Activated CD4-positive, CD25-positive, alpha-beta regulatory T cell treated with anti-CD3 and anti-CD28 coated beads, Interleukin-2, amount 50 U/mL, for 24 hours (primary cell): ENCODE measurements around the gene MYH7.
A peak's percentile ranks its signal among the peaks of the same experiment; 100 is the strongest.

Experiments
- ATAC-seq, 2 donors: fragments of 150-1000 bp; cut with Tn5 transposase; one replicate each; pipeline ENCODE4 v1.10.0; 2021; ENCODE audit warnings: mild to moderate bottlenecking in 1 of 2, moderate library complexity in 1 of 2

MYH7 gene

DNA sequence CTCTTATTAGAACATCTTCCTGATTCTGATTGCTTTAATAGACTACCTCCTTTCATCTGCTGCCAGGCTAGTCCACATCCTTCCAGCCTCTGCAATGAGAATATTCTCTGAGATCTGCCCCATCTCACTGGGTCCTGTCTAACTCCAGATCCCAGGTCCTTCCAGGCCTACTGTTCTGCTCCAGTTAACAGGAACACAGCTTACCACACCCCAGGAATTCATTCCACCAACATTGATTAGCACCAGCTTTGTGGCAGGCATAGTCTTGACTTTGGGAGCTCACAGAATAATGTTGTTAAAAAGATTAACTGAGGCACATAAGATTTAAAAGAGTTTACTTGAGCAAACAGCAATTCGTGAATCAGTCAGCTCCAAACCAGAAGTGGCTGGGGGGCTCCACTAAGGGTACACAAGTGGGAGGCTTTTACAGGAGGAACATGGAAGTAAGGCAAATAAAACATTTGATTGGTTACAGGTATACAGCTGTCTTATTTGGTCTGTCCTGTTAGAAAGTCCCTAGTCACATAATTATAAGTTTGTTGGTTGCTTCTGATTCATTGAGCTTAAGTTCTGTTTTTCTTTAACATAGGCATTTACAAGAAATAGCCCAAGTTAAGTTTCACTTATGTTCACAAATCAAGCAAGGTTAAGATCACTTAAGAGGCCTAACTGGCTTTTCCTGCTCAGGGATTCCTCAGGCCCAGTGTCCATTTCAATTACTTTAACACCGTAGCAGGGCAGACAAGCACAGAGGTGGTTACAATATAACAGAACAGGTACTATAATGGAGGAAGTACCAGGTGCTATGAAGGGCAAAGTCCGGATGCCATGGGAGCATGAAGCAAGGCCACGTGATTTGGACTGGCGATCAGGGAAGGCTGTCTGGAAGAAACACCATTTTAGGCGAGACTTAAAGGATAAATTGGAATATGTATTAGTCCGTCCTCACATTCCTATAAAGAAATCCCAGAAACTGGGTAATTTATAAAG lies 12.2 kb upstream of the MYH7 start:
- ATAC-seq, result peak; percentile 60 to 78

DNA sequence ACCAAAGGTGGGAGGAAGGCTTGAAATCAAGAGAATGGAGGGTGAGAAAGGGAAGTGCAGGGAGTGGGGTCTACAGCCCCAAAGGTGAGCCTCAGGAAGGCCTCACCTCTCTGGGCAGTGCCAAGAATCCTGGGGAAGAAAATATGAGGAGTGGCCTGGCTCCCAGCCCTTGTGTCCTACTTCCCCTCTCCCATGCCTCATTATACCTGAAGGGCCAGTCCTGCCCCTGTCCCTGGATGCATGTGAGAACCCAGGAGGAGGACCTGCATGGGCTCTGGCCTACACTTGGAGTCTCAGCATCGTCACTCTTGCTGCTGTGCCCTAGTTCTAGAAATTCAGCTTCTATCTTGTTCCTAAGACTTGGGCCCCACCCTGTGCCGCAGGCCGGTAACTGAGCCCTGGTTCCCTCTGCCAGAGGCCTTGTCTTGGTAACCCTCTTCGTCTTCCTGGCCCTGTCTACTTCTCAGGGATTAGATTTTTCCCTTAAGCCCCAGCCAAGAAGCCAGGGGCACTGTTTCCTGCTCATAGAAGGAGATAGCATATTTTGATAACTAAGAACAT lies 10.9 kb upstream of the MYH7 start:
- ATAC-seq, result peak in 1 of 2 donors; percentile 4

DNA sequence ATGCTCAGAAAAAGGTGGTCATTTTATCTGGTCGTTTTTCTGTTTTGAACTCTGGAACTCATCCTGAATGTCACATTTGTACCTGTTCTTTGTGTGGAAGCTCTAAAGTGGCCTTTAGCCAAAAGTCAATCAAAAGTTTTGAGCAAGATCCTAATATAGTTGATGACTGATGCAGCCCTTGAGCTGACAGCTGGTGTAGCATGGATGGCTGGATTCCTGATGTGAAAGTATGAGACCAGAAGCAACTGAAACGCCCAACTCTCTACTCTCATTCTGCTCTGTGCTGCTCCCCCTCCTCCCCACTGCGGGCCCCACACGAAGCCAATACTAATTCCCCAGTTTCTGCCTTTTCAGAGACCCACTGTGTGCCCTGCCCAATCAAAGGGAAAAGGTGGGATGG lies 10.3 kb upstream of the MYH7 start:
- no peak for ATAC-seq

DNA sequence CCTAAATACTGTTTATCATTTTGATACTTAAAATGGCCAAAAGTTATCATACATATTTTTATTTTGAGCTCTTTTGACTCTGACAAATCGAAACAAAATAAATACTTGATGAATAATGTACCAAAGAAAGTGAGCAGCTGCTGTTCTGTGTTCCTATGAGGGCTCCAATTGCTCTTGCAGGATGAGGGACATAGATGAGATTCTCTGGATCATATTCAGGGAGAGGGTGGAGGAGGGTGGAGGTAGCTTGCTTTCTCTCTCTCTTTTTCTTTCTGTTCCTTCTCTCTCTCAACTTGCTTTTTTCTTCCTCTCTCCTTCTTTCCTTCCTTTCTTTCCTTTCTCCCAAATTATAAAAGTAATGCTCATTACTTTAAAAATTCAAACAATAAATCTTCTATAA lies 8.9 kb upstream of the MYH7 start:
- no peak for ATAC-seq

DNA sequence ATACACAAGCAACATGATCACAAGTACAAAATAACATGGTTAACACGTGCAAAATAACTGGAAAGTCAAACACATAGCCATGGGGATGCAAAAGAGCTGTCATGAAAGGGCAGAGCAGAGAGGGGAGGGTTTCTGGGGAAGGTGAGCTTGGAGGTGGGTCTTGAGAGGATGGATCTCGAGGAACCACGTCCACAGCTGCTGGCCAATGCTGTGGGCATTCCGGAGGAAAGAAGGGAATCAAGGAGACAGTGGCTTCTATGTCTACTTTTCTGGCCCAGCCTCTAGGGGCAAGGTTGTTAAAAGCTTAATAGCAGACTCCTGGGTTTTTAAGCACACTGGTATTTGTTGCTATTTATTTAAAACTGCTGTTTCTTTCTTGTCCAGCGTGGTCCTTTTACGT lies 8.4 kb upstream of the MYH7 start:
- ATAC-seq, result no peak

DNA sequence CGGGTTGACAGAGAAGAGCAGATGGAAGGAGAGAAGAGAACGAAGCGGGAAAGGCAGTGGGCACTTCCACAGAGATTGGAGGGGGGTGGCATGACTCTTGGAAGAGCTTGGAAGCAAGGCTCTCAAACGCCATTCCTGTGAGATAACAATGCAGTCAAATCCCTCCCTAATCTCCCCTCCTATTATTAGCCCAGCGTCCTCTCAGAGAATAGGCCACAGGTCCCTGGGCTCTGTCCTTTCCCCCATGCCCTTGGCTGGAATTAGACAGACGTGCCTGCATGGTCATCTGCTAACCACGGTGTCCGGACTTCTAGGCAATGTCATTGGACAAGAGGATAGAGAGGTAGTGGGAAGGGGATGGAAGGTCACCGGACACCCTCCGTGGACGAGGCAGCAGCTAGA lies 8.0 kb upstream of the MYH7 start:
- no peak for ATAC-seq

DNA sequence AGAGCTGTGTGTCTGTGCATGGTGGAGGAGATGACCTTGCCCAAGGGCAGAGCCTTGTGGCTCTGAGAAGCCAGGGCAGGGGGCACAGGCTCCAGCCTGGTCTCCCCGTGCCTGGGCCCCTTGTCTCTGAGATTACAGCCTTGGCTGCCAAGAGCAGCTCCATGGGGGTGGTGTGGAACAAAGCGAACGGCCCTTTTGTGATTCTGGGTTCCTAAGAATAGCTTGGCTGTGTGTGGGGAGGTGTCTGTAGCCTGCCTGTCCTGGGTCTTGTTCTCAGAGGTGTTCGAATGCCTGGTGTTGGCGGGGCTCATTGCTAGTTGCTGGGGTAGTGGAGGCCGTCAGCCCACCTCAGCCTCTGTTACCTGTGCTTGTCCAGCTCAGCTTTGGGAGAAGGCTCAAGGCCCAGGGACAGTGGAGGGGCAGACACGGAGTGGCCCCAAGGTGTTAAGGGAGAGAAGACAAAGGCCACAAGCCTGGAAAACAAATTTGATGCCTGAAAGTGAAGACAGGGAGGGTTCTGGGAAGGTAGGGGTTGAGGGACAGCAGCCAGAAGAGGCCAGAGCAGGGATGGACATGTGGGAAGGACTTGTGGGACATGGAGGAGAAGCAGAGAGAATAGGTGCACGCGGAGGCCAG lies 7.4 kb upstream of the MYH7 start:
- ATAC-seq, result no peak

DNA sequence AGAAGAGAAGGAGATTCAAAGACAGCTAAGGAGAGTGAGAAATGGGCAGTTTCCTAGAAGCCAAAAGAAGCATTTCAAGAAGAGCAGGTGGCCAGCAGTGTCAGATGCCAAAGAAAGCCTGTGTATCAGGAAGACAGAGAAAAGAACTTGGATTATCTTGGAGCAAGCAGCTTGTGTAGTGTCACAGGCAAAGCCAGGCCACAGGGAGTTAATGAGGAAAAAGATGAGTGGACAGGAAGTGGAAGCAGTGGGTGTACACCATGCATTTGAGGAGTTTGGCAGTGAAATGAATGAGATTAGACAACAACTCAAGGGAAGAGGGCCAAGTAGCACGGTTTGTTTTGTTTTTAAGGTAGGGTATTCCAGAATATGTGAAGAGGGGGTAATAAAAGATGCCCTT lies 5.6 kb upstream of the MYH7 start:
- ATAC-seq, result no peak

DNA sequence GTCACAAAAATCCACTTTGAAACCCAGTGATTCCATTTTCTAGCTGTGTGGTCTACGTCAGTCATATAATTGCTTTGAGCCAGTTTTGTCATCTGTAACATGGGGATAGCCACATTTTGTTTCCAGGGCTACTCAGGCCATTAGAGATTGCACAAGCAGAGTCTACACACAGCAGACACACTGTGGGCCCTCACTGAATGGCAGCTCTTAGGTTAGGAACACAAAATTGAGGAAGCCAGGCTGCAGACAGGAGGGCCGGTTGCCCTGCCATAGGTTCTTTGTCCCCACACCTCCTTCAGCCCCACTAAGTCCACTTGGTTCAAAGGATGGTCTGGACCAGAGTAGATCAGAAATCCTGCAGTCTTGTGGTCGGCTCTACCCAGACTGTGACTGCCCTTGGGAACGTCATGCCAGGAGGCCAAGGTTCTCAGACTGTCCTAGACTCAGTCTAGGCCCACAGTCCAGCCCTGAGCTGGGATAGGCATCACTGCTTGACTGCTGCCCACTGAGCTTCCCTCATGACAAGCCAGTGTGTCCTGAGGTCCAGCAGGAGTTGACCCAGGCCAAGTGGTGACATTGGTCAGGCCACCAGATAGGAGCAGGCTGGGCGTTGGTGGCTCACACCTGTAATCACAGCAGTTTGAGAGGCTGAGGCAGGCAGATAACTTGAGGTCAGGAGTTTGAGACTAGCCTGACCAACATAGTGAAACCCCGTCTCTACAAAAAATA lies 3.8 kb upstream of the MYH7 start:
- no peak for ATAC-seq

DNA sequence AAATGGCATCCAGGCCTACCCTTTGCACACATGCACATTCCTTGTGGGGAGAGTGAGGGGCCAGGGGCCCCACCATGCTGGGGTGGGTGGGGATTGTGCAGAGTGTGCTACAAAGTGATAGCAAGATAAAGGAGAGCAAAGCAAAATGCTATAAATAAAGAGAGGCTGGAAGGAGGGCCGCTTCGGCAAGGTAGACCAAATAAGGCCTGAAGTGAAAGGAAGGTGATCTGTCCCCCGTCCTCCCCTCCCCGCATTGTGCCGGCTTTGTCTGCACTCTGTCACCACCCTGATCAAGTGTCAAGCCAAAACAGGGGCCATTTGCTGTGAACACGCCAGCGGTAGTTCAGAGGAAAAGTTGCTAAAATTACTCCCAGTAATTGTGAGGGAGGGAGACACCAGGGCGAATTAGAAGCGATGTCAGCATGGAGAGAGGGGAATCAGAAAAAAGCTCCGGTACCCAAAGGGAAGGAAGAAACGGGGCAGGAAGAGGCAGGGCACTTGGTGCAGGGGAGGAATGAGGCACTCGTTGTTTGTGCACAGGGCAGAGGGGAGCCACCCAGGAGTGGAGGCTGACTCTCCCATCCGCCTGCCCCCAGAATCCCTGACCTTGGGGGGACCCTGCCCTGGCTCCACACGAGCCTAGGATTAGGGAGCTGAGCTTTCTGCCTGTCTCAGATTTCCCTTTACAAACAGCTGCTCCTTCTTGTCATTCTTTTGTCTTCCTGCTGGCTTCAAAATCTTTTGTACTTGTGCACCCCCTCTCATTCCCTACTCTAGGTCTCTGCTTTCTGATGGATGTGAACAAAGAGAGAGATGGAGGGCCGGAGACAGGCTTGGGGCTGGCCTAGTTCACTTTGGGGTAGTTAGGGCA lies 2.9 kb upstream of the MYH7 start:
- ATAC-seq, result no peak

DNA sequence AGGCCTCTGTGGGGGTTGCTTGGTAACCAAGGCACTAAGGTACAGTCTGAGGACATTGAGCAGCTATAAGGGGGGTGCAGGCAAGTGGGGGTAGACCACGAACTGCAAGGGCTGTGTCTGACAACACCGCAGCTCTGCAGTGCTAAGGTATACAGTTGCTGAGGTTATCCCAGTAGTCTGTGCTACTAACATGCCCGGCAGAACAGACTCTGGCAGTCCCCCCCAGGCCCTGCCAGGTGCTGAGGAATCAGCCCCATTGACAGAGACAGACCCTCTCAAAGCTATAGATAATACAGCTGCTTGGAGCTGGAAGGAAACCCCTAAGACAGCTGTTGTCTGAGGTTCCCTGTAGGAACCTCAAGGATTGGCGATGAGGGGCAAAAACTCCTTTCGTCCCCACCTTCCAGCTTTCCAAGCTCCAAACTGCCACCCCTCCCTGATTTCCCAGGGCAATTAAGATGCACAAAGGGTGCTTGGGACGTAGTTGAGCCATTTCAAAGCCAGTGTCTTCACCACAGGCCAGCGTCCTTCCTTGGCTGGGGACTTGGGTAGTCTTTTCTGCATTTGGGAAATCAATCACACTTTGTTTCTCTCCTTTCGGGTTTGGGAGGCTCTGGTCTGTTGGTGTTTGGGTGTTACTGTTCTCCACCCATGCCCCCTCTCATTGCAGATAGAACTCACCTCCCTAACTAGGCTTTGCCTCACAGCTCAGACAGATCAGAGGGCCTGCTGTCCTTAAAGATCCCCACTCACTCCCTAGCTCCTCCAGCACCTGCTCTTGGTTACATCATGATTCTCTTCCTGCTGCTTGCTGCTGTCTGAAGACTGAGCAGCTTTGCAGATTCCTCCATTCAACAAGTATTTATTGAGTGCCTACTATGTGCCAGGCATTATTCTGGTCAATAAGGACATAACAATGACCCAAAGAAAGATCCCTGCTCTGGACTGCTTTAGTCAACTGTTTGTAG lies 2.0 kb upstream of the MYH7 start:
- ATAC-seq, result no peak

DNA sequence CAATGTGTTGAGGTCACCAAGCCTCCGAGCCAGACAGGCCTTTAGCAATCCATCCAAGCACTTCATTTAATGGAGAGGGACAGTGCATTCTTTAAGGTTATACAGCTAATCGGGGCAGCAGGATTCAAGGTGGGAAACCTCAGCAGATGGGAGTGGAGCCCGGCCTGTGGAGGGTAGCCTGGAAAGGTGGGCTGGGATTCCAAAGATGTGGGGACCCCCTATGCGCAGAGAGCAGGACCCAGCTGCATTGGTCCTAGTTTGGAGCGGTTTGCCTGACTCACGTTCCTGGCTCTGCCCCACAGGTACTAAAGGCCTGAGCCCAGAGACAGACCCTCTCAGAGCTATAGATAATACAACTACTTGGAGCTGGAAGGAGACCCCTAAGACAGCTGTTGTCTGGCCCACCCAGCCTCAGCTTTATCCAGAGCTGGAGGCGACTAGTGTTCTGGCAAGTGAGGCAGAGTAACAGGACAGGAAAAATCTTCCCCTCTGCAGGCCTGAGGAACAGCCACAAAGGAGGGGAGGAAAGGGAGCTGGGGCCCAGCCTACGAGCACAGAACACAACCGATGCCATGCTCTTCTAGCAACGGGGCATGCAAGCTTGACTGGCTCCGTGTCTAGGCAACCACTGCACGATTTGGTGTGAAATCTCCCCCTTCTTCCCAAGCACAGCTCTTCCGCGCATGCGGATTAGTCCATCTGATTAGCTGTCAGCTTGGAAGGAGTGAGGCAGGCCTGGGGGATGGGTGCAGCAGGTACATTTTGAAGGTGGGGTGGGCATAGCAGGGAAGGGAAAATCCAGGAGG lies 1.1 kb upstream of the MYH7 start:
- no peak for ATAC-seq

DNA sequence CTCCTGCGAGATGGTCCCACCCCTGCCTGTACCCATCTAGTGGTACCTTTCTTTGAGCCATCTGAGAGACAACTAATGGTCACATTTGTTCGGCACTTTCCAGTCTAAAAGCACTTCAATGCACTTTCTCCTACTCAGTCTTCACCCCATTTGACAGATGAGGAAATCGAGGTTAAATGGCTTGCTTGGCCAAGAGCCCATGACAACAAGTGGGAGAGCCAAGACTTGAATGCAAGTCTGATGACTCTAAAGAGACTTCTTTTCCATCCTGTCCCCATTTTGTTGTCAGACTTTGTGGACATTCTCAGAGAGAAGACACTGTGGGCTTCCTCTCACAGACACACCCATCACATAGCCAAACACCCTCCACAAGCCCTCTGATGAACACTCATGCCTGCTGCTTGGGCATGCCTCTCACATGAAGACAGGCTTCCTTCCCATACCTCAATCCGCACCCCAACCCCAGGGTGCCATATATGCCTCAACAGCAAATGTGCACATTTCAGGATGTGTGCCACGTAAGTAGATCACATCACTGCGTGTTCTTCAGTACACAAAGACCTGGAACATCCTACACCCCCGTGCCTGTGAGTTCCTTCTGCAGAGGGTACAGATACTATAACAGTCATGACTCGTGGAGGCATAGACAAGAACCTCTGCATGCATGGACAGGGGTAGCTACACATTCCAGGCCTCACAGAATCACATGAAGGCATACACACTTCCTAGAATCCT lies 805 bp downstream of the MYH7 start:
- ATAC-seq, result no peak

DNA sequence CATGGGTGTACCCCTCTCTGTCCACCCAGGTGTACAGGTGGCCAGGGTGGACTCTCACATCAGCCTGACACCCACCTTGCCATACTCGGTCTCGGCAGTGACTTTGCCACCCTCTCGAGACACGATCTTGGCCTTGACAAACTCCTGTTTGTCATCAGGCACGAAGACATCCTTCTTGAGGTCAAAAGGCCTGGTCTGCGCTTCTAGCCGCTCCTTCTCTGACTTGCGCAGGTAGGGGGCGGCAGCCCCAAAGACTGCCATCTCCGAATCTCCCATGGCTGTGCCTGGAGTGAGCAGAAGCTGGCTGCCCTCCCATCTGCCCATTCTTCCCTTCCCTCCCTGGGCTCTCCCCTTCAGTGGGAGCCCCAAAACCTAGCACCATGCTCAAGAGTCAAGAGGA lies 2.0 kb downstream of the MYH7 start:
- no peak for ATAC-seq

DNA sequence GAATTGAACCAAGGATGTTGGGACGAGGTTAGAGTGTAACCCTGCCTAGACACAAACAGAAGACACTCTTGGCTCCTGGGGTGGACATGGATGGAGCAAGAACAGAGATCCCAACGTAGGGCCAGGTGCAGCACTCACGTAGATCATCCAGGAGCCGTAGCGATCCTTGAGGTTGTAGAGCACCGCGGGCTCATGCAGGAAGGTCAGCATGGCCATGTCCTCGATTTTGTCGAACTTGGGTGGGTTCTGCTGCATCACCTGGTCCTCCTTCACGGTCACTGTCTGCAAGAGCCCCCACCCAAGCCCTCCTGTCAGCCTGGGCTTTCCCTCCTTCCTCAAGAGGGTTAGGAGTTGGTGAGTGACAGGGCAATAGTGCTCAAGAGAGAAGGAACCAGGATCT lies 2.5 kb downstream of the MYH7 start:
- ATAC-seq, result no peak

DNA sequence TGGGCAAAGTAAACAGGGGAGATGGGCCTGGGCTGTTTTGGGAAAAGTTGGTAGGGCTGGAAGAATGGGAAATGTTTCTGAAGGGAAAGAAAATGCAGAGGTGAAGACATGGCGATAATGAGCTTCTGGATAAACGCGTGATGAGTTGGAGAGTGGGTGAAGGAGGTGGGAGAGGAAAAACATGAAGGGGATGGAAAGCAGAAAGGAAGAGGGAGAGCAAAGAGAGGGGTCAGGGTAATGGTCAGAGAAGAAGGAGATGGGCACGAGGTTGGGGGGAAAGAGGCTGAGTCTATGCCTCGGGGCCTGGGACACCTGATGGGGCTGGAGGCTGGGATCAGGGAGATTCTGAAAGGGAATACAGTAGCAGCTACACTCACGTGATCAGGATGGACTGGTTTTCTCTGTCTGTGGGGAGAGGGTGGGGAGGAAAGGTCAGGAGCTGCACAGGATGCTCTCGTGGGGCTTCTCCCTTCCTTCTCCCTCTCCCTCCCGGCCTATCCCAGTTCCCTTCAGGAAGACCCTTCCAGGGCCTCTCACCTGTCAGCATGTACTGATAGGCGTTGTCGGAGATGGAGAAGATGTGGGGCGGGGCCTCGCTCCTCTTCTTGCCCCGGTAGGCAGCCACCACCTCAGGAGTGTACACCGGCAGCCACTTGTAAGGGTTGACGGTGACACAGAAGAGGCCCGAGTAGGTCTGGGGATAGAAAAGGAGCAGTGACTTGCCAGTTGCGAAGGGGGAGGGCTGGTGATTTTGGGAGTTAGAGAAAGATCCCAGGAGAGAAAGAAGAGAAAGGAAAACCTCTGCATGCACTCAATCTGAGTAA lies 3.1 kb downstream of the MYH7 start:
- ATAC-seq, result no peak

DNA sequence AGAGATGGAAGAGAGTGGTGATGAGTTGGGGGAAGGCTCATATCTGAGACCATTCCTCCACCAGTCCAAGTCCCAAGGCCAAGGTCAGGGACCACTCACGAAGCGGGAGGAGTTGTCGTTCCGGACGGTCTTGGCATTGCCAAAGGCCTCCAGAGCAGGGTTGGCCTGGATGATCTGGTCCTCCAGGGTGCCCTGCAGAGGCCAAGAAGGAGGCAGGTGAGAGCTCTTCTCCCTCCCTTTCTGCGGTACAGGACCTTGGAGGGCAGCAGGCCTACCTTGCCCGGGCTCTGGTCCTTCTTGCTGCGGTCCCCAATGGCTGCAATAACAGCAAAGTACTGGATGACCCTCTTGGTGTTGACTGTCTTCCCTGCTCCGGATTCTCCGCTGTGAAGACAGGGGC lies 4.0 kb downstream of the MYH7 start:
- ATAC-seq, result no peak

DNA sequence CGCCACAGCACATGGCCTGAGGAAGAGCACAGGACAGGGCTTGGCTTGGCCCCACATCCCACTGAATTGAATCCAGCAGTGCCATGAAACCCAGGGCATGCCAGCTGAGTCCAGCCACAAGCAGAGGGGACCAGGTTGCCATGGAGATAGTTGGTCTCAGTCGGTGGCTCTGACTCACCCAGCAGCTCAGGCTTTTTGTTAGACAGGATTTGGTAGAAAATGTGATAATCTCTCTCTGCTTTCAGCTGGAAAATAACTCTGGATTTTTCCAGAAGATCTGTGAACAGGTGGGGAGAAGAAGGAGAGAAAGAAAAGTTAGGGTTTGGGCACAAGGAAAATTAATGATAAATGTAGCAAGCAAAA lies 4.8 kb downstream of the MYH7 start:
- no peak for ATAC-seq
